Neural progenitor cell (in vitro differentiated cells): ENCODE data around the gene ARRDC4. TPM values are rescaled to one million over a fixed set of nuclear protein-coding genes. Genes with fewer than 3 reads are reported as not detected.

Experiments used
- DNase-seq: peaks from one replicate; pipeline ENCODE4 v3.0.0-alpha.2; 2016; ENCODE audit warnings: low spot score
- H2AFZ ChIP-seq: fragments of 200-600 bp; sonication (generic); replicated peaks from 2 replicates; pipeline ENCODE4 v1.6.1; 2016; ENCODE audit warnings: antibody characterized with exemption
- H3F3A ChIP-seq: fragments of 200-600 bp; sonication (generic); 2 replicates; pipeline ENCODE4 v1.6.1; 2016; ENCODE audit warnings: antibody characterized with exemption, low read depth
- H3K27ac ChIP-seq: fragments of 200-600 bp; sonication (generic); 2 replicates; pipeline ENCODE4 v1.5.1; 2016; ENCODE audit warnings: mild to moderate bottlenecking
- H3K27me3 ChIP-seq: fragments of 200-600 bp; sonication (generic); 2 replicates; pipeline ENCODE4 v1.6.1; 2016; ENCODE audit warnings: mild to moderate bottlenecking, moderate library complexity
- H3K36me3 ChIP-seq: fragments of 200-600 bp; sonication (generic); 2 replicates; pipeline ENCODE4 v1.5.1; 2016
- H3K4me1 ChIP-seq: fragments of 200-600 bp; sonication (generic); 2 replicates; pipeline ENCODE4 v1.6.1; 2016; ENCODE audit warnings: mixed run types
- H3K4me2 ChIP-seq: fragments of 200-600 bp; sonication (generic); 2 replicates; pipeline ENCODE4 v1.6.1; 2016
- H3K4me3 ChIP-seq: fragments of 200-600 bp; sonication (generic); 2 replicates; pipeline ENCODE4 v1.5.1; 2016
- H3K79me2 ChIP-seq: fragments of 200-600 bp; sonication (generic); 2 replicates; pipeline ENCODE4 v1.6.1; 2016; ENCODE audit warnings: low read depth
- H3K9ac ChIP-seq: fragments of 200-600 bp; sonication (generic); 2 replicates; pipeline ENCODE4 v1.6.1; 2016
- H3K9me3 ChIP-seq: fragments of 200-600 bp; sonication (generic); 2 replicates; pipeline ENCODE4 v1.5.1; 2016; ENCODE audit warnings: low read depth
- H4K20me1 ChIP-seq: fragments of 200-600 bp; sonication (generic); 2 replicates; pipeline ENCODE4 v1.6.1; 2016; ENCODE audit warnings: low read depth
- H3K27ac Mint-ChIP-seq: 3 replicates; pipeline ENCODE4 v1.8.0; 2021; ENCODE audit warnings: mixed read lengths
- H3K27me3 Mint-ChIP-seq: 2 replicates; pipeline ENCODE4 v1.8.0; 2022; ENCODE audit warnings: low read depth, mild to moderate bottlenecking, inconsistent platforms, moderate library complexity, mixed read lengths; ENCODE audit not compliant: insufficient read depth
- H3K36me3 Mint-ChIP-seq: 3 replicates; pipeline ENCODE4 v1.8.0; 2021; ENCODE audit warnings: mixed read lengths
- H3K4me1 Mint-ChIP-seq: 3 replicates; pipeline ENCODE4 v1.8.0; 2021; ENCODE audit warnings: mixed read lengths
- H3K4me3 Mint-ChIP-seq: 3 replicates; pipeline ENCODE4 v1.8.0; 2021; ENCODE audit warnings: mild to moderate bottlenecking, moderate library complexity, mixed read lengths
- H3K9me3 Mint-ChIP-seq: 3 replicates; pipeline ENCODE4 v1.8.0; 2020; ENCODE audit warnings: mixed read lengths
- CTCF ChIP-seq: fragments of 200-600 bp; sonication (generic); IDR thresholded peaks from 2 replicates; pipeline ENCODE4 v1.5.1; 2017; ENCODE audit warnings: antibody characterized with exemption, mild to moderate bottlenecking
- EZH2 ChIP-seq: fragments of 200-600 bp; sonication (generic); IDR thresholded peaks from 2 replicates; pipeline ENCODE4 v1.6.1; 2017; ENCODE audit warnings: antibody characterized with exemption, mild to moderate bottlenecking, moderate library complexity
- EZH2phosphoT487 ChIP-seq: fragments of 200-600 bp; sonication (generic); IDR thresholded peaks from 2 replicates; pipeline ENCODE4 v1.6.1; 2017; ENCODE audit warnings: antibody characterized with exemption
- total RNA-seq: library from RNA; depleted of rRNA; stranded (reverse); fragments of >200 nt; gene quantifications from 2 replicates; pipeline ENCODE4 v1.2.3, GENCODE V29; 2015; ENCODE audit warnings: low replicate concordance

Gene ARRDC4
- total RNA-seq, 1 donor from 2014 or later, result 28.2 TPM

- H3K27me3 ChIP-seq, result no peaks in the 10 kb centered on the region
- Mint-ChIP-seq H3K27ac (no peak overlapping the region), H3K4me1 (peaks cover 11% of the 10 kb centered on the region), H3K9me3 (no peaks in the 10 kb centered on the region), H3K27me3 (no peaks in the 10 kb centered on the region), H3K4me3 (no peak overlapping the region), H3K36me3 (peaks cover 20% of the 10 kb centered on the region)
- no peaks in the 10 kb centered on the region for H3F3A ChIP-seq
- H4K20me1 ChIP-seq, result no peaks in the 10 kb centered on the region
- H3K27ac ChIP-seq, result no peak overlapping the region
- no peaks in the 10 kb centered on the region for H3K9me3 ChIP-seq
- DNase-seq, result no peak
- H3K79me2 ChIP-seq, result no peaks in the 10 kb centered on the region
- no peaks in the 10 kb centered on the region for H3K4me1 ChIP-seq
- H3K4me3 ChIP-seq, result no peak overlapping the region
- H2AFZ ChIP-seq, result no peak overlapping the region
- H3K4me2 ChIP-seq, result no peak overlapping the region
- TF ChIP-seq EZH2 (no peak), CTCF (no peak), EZH2phosphoT487 (no peak)
- no peak overlapping the region for H3K9ac ChIP-seq
- no peaks in the 10 kb centered on the region for H3K36me3 ChIP-seq
These were observed 15.6 kb downstream of the ARRDC4 start for GRCh38 chr15:97976129-97976528.

GRCh38 chr15:97976766-97977503 is 16.4 kb downstream of the ARRDC4 start:
- no peak overlapping the region for H3K4me3 Mint-ChIP-seq
- H4K20me1 ChIP-seq, result no peaks in the 10 kb centered on the region
- no peaks in the 10 kb centered on the region for H3K9me3 ChIP-seq
- H3K36me3 Mint-ChIP-seq, result peaks cover 14% of the 10 kb centered on the region
- no peak overlapping the region for H3K27ac ChIP-seq
- H3K4me1 ChIP-seq, result no peaks in the 10 kb centered on the region
- no peak overlapping the region for H3K4me2 ChIP-seq
- TF ChIP-seq CTCF, result no peak
- TF ChIP-seq EZH2, result no peak
- no peak for TF ChIP-seq EZH2phosphoT487
- no peak overlapping the region for H3K27ac Mint-ChIP-seq
- no peaks in the 10 kb centered on the region for H3K9me3 Mint-ChIP-seq
- no peaks in the 10 kb centered on the region for H3F3A ChIP-seq
- H3K4me3 ChIP-seq, result no peak overlapping the region
- H3K4me1 Mint-ChIP-seq, result peaks cover 11% of the 10 kb centered on the region
- no peaks in the 10 kb centered on the region for H3K36me3 ChIP-seq
- DNase-seq, result no peak
- H3K9ac ChIP-seq, result no peak overlapping the region
- no peaks in the 10 kb centered on the region for H3K79me2 ChIP-seq
- H3K27me3 Mint-ChIP-seq, result peaks cover 3% of the 10 kb centered on the region
- H3K27me3 ChIP-seq, result no peaks in the 10 kb centered on the region
- H2AFZ ChIP-seq, result no peak overlapping the region

- Mint-ChIP-seq H3K4me1 (peaks cover 11% of the 10 kb centered on the region), H3K27me3 (peaks cover 3% of the 10 kb centered on the region), H3K4me3 (no peak overlapping the region), H3K9me3 (no peaks in the 10 kb centered on the region), H3K36me3 (peaks cover 6% of the 10 kb centered on the region), H3K27ac (no peak overlapping the region)
- H2AFZ ChIP-seq, result no peak overlapping the region
- no peak overlapping the region for H3K9ac ChIP-seq
- H4K20me1 ChIP-seq, result no peaks in the 10 kb centered on the region
- no peak for DNase-seq
- H3K4me2 ChIP-seq, result no peak overlapping the region
- no peaks in the 10 kb centered on the region for H3K36me3 ChIP-seq
- no peaks in the 10 kb centered on the region for H3K79me2 ChIP-seq
- H3F3A ChIP-seq, result no peaks in the 10 kb centered on the region
- H3K4me1 ChIP-seq, result no peaks in the 10 kb centered on the region
- no peaks in the 10 kb centered on the region for H3K9me3 ChIP-seq
- no peaks in the 10 kb centered on the region for H3K27me3 ChIP-seq
- H3K27ac ChIP-seq, result no peak overlapping the region
- no peak overlapping the region for H3K4me3 ChIP-seq
- no peak for TF ChIP-seq EZH2phosphoT487
- no peak for TF ChIP-seq CTCF
- no peak for TF ChIP-seq EZH2
These were observed 17.2 kb downstream of the ARRDC4 start for GRCh38 chr15:97977734-97978133.
